ENCODE results near the gene SLC6A13.
A peak's percentile ranks its signal among the peaks of the same experiment; 100 is the strongest.
"Not testable (repeated sequence)": the region's sequence is repeated elsewhere in the genome, so short reads cannot be mapped to it uniquely, and the experiment has no call there.

The SLC6A13 gene

GRCh38 chr12:220491-220890 is 42.1 kb downstream of the SLC6A13 start:
- no peaks in the 10 kb centered on the region for H3K4me1 Mint-ChIP-seq
- H3K27ac Mint-ChIP-seq: no peak overlapping the region
- no peaks in the 10 kb centered on the region for H3K36me3 Mint-ChIP-seq (ENCODE audit: low read depth)

GRCh38 chr12:219891-220352 is 42.7 kb downstream of the SLC6A13 start:
- Mint-ChIP-seq H3K36me3 (ENCODE audit: low read depth) (no peaks in the 10 kb centered on the region), H3K4me3 (no peak overlapping the region), H3K9me3 (no peaks in the 10 kb centered on the region), H3K27ac (no peak overlapping the region), H3K4me1 (no peaks in the 10 kb centered on the region), H3K27me3 (no peaks in the 10 kb centered on the region)
- DNase-seq: peak; percentile 77
- peak; percentile 90 for ATAC-seq

More at GRCh38 chr12:220491-220890, 42.1 kb downstream of the SLC6A13 start:
- ATAC-seq: no peak
- no peak for DNase-seq
- no peak overlapping the region for H3K4me3 Mint-ChIP-seq
- H3K27me3 Mint-ChIP-seq: no peaks in the 10 kb centered on the region
- no peaks in the 10 kb centered on the region for H3K9me3 Mint-ChIP-seq

- no peak for DNase-seq
- Mint-ChIP-seq H3K9me3 (no peaks in the 10 kb centered on the region), H3K27ac (no peak overlapping the region), H3K4me3 (no peak overlapping the region), H3K27me3 (no peaks in the 10 kb centered on the region), H3K36me3 (ENCODE audit: low read depth) (no peaks in the 10 kb centered on the region), H3K4me1 (no peaks in the 10 kb centered on the region)
- ATAC-seq: no peak
Measured at GRCh38 chr12:218728-219590, 43.7 kb downstream of the SLC6A13 start.

- Mint-ChIP-seq H3K4me3 (no peak overlapping the region), H3K27me3 (peaks cover 5% of the 10 kb centered on the region), H3K4me1 (peaks cover under 1% of the 10 kb centered on the region), H3K36me3 (ENCODE audit: low read depth) (no peaks in the 10 kb centered on the region), H3K27ac (no peak overlapping the region), H3K9me3 (no peaks in the 10 kb centered on the region)
- DNase-seq (no peak), ATAC-seq (no peak)
Measured at GRCh38 chr12:218221-218620, 44.4 kb downstream of the SLC6A13 start.

- not testable (repeated sequence) for ATAC-seq; H3K9me3 Mint-ChIP-seq; H3K36me3 Mint-ChIP-seq (ENCODE audit: low read depth); H3K27ac Mint-ChIP-seq; DNase-seq; H3K4me1 Mint-ChIP-seq; H3K4me3 Mint-ChIP-seq
- peaks cover 15% of the 10 kb centered on the region for H3K27me3 Mint-ChIP-seq
Measured at GRCh38 chr12:217029-217428, 45.6 kb downstream of the SLC6A13 start.

- Mint-ChIP-seq H3K9me3 (no peaks in the 10 kb centered on the region), H3K27me3 (peaks cover 31% of the 10 kb centered on the region), H3K27ac (no peak overlapping the region), H3K36me3 (ENCODE audit: low read depth) (no peaks in the 10 kb centered on the region), H3K4me1 (peaks cover 3% of the 10 kb centered on the region), H3K4me3 (no peak overlapping the region)
- no peak for DNase-seq
- no peak for ATAC-seq
Measured at GRCh38 chr12:215116-215515, 47.5 kb downstream of the SLC6A13 start.

- no peaks in the 10 kb centered on the region for H3K36me3 Mint-ChIP-seq (ENCODE audit: low read depth)
- peaks cover 3% of the 10 kb centered on the region for H3K4me1 Mint-ChIP-seq
- DNase-seq (no peak), ATAC-seq (no peak)
- H3K9me3 Mint-ChIP-seq: no peaks in the 10 kb centered on the region
- peaks cover 32% of the 10 kb centered on the region for H3K27me3 Mint-ChIP-seq
- H3K27ac Mint-ChIP-seq: no peak within 1 kb of the TSS
- no peak within 1 kb of the TSS for H3K4me3 Mint-ChIP-seq
Measured at GRCh38 chr12:214003-214741, 48.5 kb downstream of the SLC6A13 start, which contains the start of gene SLC6A12. Gene SLC6A12, minus strand, starts transcription at chr12:214157. Its CDS starts 4,171 bp downstream, at chr12:209986.

GRCh38 chr12:213527-213932 is 49.1 kb downstream of the SLC6A13 start:
- Mint-ChIP-seq H3K27ac (no peak overlapping the region), H3K36me3 (ENCODE audit: low read depth) (no peaks in the 10 kb centered on the region), H3K4me1 (peaks cover 3% of the 10 kb centered on the region), H3K27me3 (peaks cover 36% of the 10 kb centered on the region), H3K9me3 (no peaks in the 10 kb centered on the region), H3K4me3 (no peak overlapping the region)
- no peak for ATAC-seq
- DNase-seq: no peak

GRCh38 chr12:212715-213526 is 49.7 kb downstream of the SLC6A13 start:
- peaks cover 38% of the 10 kb centered on the region for H3K27me3 Mint-ChIP-seq
- ATAC-seq (no peak), DNase-seq (no peak)
- no peaks in the 10 kb centered on the region for H3K36me3 Mint-ChIP-seq (ENCODE audit: low read depth)
- H3K27ac Mint-ChIP-seq: no peak overlapping the region
- H3K4me3 Mint-ChIP-seq: no peak overlapping the region
- peaks cover 3% of the 10 kb centered on the region for H3K4me1 Mint-ChIP-seq
- no peaks in the 10 kb centered on the region for H3K9me3 Mint-ChIP-seq

- no peak for DNase-seq
- Mint-ChIP-seq H3K4me3 (no peak overlapping the region), H3K27ac (no peak overlapping the region), H3K27me3 (peaks cover 38% of the 10 kb centered on the region), H3K36me3 (ENCODE audit: low read depth) (no peaks in the 10 kb centered on the region), H3K4me1 (peaks cover 3% of the 10 kb centered on the region), H3K9me3 (no peaks in the 10 kb centered on the region)
- no peak for ATAC-seq
Measured at GRCh38 chr12:212415-212714, 50.3 kb downstream of the SLC6A13 start.

- Mint-ChIP-seq H3K36me3 (ENCODE audit: low read depth) (no peaks in the 10 kb centered on the region), H3K27ac (no peak overlapping the region), H3K27me3 (peaks cover 38% of the 10 kb centered on the region), H3K4me3 (no peak overlapping the region), H3K4me1 (peaks cover 3% of the 10 kb centered on the region), H3K9me3 (no peaks in the 10 kb centered on the region)
- DNase-seq (no peak), ATAC-seq (no peak)
Measured at GRCh38 chr12:211639-212414, 50.8 kb downstream of the SLC6A13 start.

GRCh38 chr12:211142-211465 is 51.5 kb downstream of the SLC6A13 start:
- ATAC-seq (no peak), DNase-seq (no peak)
- H3K4me1 Mint-ChIP-seq: peaks cover 3% of the 10 kb centered on the region
- peaks cover 42% of the 10 kb centered on the region for H3K27me3 Mint-ChIP-seq
- no peaks in the 10 kb centered on the region for H3K9me3 Mint-ChIP-seq
- no peak overlapping the region for H3K4me3 Mint-ChIP-seq
- no peaks in the 10 kb centered on the region for H3K36me3 Mint-ChIP-seq (ENCODE audit: low read depth)
- H3K27ac Mint-ChIP-seq: no peak overlapping the region

GRCh38 chr12:210277-211141 is 52.1 kb downstream of the SLC6A13 start:
- Mint-ChIP-seq H3K27ac (no peak overlapping the region), H3K4me3 (no peak overlapping the region), H3K36me3 (ENCODE audit: low read depth) (no peaks in the 10 kb centered on the region), H3K27me3 (peaks cover 43% of the 10 kb centered on the region), H3K9me3 (no peaks in the 10 kb centered on the region), H3K4me1 (peaks cover 3% of the 10 kb centered on the region)
- DNase-seq (no peak), ATAC-seq (no peak)
